Measurements from ENCODE around the gene MPHOSPH6.

GRCh38 chr16:82147546-82147945, 22.5 kb downstream of the MPHOSPH6 start:
- TF ChIP-seq CTCF (IDR thresholded peaks at IDR 0.05; ENCODE audit: extremely low read depth in 1 of 2, insufficient read depth in 1 of 2, low read depth in 1 of 2, low read length in 2 of 2): no peak
- TF ChIP-seq EZH2 (IDR thresholded peaks at IDR 0.05; ENCODE audit: borderline replicate concordance, low read depth, low read length, severe bottlenecking): no peak
- no peak for TF ChIP-seq POLR2A (IDR thresholded peaks at IDR 0.05; ENCODE audit: low read depth, low read length)
- no peak for TF ChIP-seq POLR2AphosphoS5 (IDR thresholded peaks at IDR 0.05; ENCODE audit: insufficient read depth, low read depth, low read length)
- no peak for TF ChIP-seq MYC (IDR thresholded peaks at IDR 0.05; ENCODE audit: low read depth, low read length)
- no peak for TF ChIP-seq JUN (IDR thresholded peaks at IDR 0.05; ENCODE audit: borderline replicate concordance, insufficient read depth, insufficient read length, low read depth)
- TF ChIP-seq MAX (IDR thresholded peaks at IDR 0.05; ENCODE audit: insufficient read depth, insufficient read length): no peak

Data from endothelial cell of umbilical vein (primary cell).